ENCODE measurements around the gene GCSAM.
"Not testable (repeated sequence)": the region's sequence is repeated elsewhere in the genome, so short reads cannot be mapped to it uniquely, and the experiment has no call there.

The GCSAM gene

GRCh38 chr3:112072387-112073060 lies 60.5 kb downstream of the GCSAM start:
- not testable (repeated sequence) for DNase-seq (ENCODE audit: low read depth)
